T-helper 1 cell treated with Interleukin-12 subunit alpha and Interleukin-12 subunit beta and Interleukin-4 antibody, amounts not matched to agents 30 μg/mL and 1 μg/mL, for 36 hours (primary cell): ENCODE data around the gene LRRC41.
"Not testable (repeated sequence)": the region's sequence is repeated elsewhere in the genome, so short reads cannot be mapped to it uniquely, and the experiment has no call there.

Source experiments
- H3K27ac Mint-ChIP-seq: one replicate; pipeline ENCODE4 v1.8.0; 2021; ENCODE audit warnings: mild to moderate bottlenecking, mixed read lengths
- H3K27me3 Mint-ChIP-seq: one replicate; pipeline ENCODE4 v1.8.0; 2021; ENCODE audit warnings: low read depth, mixed read lengths
- H3K36me3 Mint-ChIP-seq: one replicate; pipeline ENCODE4 v1.8.0; 2021; ENCODE audit warnings: low read depth, mixed read lengths
- H3K4me1 Mint-ChIP-seq: one replicate; pipeline ENCODE4 v1.8.0; 2021; ENCODE audit warnings: low read depth, mixed read lengths
- H3K4me3 Mint-ChIP-seq: one replicate; pipeline ENCODE4 v1.8.0; 2021; ENCODE audit warnings: mild to moderate bottlenecking, moderate library complexity, mixed read lengths
- H3K9me3 Mint-ChIP-seq: one replicate; pipeline ENCODE4 v1.8.0; 2021; ENCODE audit warnings: mixed read lengths

LRRC41 gene

GRCh38 chr1:46246548-46247435, 56.6 kb downstream of the LRRC41 start:
- peak overlapping the region; percentile 96 for H3K4me3 Mint-ChIP-seq
- H3K4me1 Mint-ChIP-seq, result peaks cover 24% of the 10 kb centered on the region
- peaks cover 14% of the 10 kb centered on the region for H3K36me3 Mint-ChIP-seq
- peak overlapping the region; percentile 93 for H3K27ac Mint-ChIP-seq
- H3K27me3 Mint-ChIP-seq, result no peaks in the 10 kb centered on the region
- no peaks in the 10 kb centered on the region for H3K9me3 Mint-ChIP-seq

DNA sequence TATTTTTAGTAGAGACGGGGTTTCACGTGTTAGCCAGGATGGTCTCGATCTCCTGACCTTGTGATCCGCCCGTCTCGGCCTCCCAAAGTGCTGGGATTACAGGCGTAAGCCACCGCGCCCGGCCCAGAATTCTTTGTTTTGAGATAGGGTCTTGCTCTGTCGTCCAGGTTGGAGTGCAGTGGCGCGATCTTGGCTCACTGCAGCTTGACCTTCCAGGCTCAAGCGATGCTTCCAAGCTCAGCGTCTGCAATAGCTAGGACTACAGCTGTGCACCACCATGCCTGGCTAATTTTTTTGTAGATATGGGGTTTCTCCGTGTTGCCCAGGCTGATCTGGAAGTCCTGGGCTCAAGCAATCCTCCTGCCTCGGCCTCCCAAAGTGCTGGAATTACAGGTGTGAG, 57.3 kb downstream of the LRRC41 start:
- H3K36me3 Mint-ChIP-seq, result peaks cover 12% of the 10 kb centered on the region
- not testable (repeated sequence) for H3K9me3 Mint-ChIP-seq, H3K27ac Mint-ChIP-seq

GRCh38 chr1:46244656-46245371, 58.6 kb downstream of the LRRC41 start:
- H3K27ac Mint-ChIP-seq, result no peak overlapping the region
- H3K4me1 Mint-ChIP-seq, result peaks cover 23% of the 10 kb centered on the region
- H3K9me3 Mint-ChIP-seq, result no peaks in the 10 kb centered on the region
- H3K36me3 Mint-ChIP-seq, result peaks cover 5% of the 10 kb centered on the region
- H3K27me3 Mint-ChIP-seq, result no peaks in the 10 kb centered on the region
- no peak overlapping the region for H3K4me3 Mint-ChIP-seq

More for the DNA sequence above, 57.3 kb downstream of the LRRC41 start:
- Mint-ChIP-seq H3K4me1 (peaks cover 24% of the 10 kb centered on the region), H3K4me3 (peak overlapping the region; percentile 96)
- H3K27me3 Mint-ChIP-seq, result not testable (repeated sequence)

GRCh38 chr1:46243831-46244230, 59.6 kb downstream of the LRRC41 start:
- H3K4me1 Mint-ChIP-seq, result peaks cover 14% of the 10 kb centered on the region
- H3K4me3 Mint-ChIP-seq, H3K36me3 Mint-ChIP-seq, H3K27ac Mint-ChIP-seq, H3K9me3 Mint-ChIP-seq, H3K27me3 Mint-ChIP-seq: not testable (repeated sequence)

DNA sequence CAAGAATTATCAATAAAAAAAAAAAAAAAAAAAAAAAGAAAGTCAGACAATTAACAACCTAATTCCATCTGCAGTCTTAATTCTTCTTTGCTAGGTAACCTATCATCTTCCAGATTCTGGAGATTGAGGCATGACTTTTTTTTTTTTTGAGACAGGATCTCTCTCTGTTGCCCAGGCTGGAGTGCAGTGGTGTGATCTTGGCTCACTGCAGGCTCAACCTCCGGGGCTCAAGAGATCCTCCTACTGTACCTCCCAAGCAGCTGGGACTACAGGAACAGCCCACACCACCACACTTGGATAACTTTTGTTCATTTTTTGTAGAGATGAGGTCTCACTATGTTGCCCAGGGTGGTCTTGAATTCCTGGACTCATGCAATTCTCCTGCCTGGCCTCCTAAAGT, 60.5 kb downstream of the LRRC41 start:
- Mint-ChIP-seq H3K27ac (no peak overlapping the region), H3K9me3 (peaks cover 4% of the 10 kb centered on the region), H3K4me1 (peaks cover 7% of the 10 kb centered on the region), H3K4me3 (no peak overlapping the region), H3K36me3 (no peaks in the 10 kb centered on the region), H3K27me3 (no peaks in the 10 kb centered on the region)

DNA sequence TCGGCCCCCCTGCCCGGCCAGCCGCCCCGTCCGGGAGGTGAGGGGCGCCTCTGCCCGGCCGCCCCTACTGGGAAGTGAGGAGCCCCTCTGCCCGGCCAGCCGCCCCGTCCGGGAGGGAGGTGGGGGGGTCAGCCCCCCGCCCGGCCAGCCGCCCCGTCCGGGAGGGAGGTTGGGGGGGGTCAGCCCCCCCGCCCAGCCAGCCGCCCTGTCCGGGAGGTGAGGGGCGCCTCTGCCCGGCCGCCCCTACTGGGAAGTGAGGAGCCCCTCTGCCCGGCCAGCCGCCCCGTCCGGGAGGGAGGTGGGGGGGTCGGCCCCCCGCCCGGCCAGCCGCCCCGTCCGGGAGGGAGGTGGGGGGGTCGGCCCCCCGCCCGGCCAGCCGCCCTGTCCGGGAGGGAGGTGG, 61.7 kb downstream of the LRRC41 start:
- H3K4me3 Mint-ChIP-seq, H3K27me3 Mint-ChIP-seq, H3K36me3 Mint-ChIP-seq, H3K27ac Mint-ChIP-seq, H3K4me1 Mint-ChIP-seq: not testable (repeated sequence)
- H3K9me3 Mint-ChIP-seq, result peaks cover 10% of the 10 kb centered on the region

GRCh38 chr1:46238865-46239264, 64.6 kb downstream of the LRRC41 start:
- H3K36me3 Mint-ChIP-seq, H3K4me1 Mint-ChIP-seq, H3K27me3 Mint-ChIP-seq, H3K27ac Mint-ChIP-seq, H3K4me3 Mint-ChIP-seq: not testable (repeated sequence)
- peaks cover 11% of the 10 kb centered on the region for H3K9me3 Mint-ChIP-seq

GRCh38 chr1:46236882-46237281, 66.5 kb downstream of the LRRC41 start:
- H3K27me3 Mint-ChIP-seq, result no peaks in the 10 kb centered on the region
- H3K4me3 Mint-ChIP-seq, result no peak overlapping the region
- H3K9me3 Mint-ChIP-seq, result peaks cover 11% of the 10 kb centered on the region
- no peaks in the 10 kb centered on the region for H3K36me3 Mint-ChIP-seq
- no peak overlapping the region for H3K27ac Mint-ChIP-seq
- no peaks in the 10 kb centered on the region for H3K4me1 Mint-ChIP-seq

GRCh38 chr1:46231231-46231630, 72.2 kb downstream of the LRRC41 start:
- not testable (repeated sequence) for H3K36me3 Mint-ChIP-seq, H3K27ac Mint-ChIP-seq, H3K9me3 Mint-ChIP-seq, H3K27me3 Mint-ChIP-seq, H3K4me3 Mint-ChIP-seq, H3K4me1 Mint-ChIP-seq
